Fibroblast of lung (primary cell): ENCODE results near the gene TNFRSF18.

ENCODE experiments used
- EZH2 ChIP-seq: IDR thresholded peaks from 2 replicates; pipeline ENCODE4 v1.5.1; 2012; ENCODE audit warnings: low read length, control low read depth, mild to moderate bottlenecking; ENCODE audit errors: missing control alignments
- TF ChIP-seq, protein P1 (sequence below), 2 donors: IDR thresholded peaks in 1 of 2; conservative IDR thresholded peaks in 1 of 2; 1 replicate in 1 of 2; 2 replicates in 1 of 2; pipeline ENCODE4 v1.5.1; 2011 to 2012; ENCODE audit warnings: low read length in 2 of 2, control low read depth in 1 of 2, inconsistent platforms in 1 of 2, low read depth in 1 of 2, mild to moderate bottlenecking in 1 of 2

DNA sequence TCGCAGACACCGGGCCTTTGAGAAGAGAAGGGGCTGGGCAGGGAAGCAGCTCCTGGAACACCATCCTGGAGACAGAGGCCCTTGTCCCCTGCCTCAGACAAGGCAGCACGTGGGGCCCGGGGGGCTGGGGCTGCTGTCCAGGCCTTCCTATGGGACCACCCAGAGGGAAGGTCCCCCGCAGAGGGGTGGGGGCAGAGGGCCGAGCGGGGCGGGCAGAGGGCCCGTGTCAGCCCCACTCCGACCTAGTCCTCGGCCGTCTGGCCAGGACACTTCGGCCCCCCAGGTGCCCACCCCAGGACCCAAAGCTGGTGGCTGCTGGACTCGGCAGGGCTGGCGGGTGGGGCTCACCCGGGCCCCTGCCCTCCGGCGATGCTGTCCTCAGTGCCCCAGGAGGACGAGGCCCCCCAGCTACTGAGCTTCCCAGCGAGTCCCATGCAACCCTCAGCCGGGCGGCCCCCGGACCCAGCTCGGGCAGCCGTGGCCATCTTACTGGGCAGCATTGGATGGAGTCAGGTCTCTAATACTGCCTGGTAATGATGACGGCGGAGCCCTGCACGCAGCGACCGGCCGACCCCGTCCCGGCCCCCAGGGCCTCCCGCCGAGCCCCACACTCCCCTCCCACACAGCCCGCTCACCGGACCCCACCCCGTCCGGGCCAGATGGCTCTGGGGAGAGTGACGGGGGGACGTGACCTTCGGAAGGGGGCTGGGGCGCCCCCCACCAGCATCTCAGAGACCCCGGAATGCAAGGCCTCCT is 39.6 kb downstream of the TNFRSF18 start:
- TF ChIP-seq EZH2, result no peak
- TF ChIP-seq, protein P1, sequence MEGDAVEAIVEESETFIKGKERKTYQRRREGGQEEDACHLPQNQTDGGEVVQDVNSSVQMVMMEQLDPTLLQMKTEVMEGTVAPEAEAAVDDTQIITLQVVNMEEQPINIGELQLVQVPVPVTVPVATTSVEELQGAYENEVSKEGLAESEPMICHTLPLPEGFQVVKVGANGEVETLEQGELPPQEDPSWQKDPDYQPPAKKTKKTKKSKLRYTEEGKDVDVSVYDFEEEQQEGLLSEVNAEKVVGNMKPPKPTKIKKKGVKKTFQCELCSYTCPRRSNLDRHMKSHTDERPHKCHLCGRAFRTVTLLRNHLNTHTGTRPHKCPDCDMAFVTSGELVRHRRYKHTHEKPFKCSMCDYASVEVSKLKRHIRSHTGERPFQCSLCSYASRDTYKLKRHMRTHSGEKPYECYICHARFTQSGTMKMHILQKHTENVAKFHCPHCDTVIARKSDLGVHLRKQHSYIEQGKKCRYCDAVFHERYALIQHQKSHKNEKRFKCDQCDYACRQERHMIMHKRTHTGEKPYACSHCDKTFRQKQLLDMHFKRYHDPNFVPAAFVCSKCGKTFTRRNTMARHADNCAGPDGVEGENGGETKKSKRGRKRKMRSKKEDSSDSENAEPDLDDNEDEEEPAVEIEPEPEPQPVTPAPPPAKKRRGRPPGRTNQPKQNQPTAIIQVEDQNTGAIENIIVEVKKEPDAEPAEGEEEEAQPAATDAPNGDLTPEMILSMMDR (conservative IDR thresholded peaks at IDR 0.05 in 1 of 2, IDR thresholded peaks at IDR 0.05 in 1 of 2; ENCODE audit: low read depth in 1 of 2, low read length in 2 of 2), result no peak
